ENCODE data around the gene HOXD10. TPM values are rescaled to one million over a fixed set of nuclear protein-coding genes. Genes with fewer than 3 reads are reported as not detected.

Gene HOXD10
- total RNA-seq, 1 experiment from 2014 or later: 88.6 TPM

DNA sequence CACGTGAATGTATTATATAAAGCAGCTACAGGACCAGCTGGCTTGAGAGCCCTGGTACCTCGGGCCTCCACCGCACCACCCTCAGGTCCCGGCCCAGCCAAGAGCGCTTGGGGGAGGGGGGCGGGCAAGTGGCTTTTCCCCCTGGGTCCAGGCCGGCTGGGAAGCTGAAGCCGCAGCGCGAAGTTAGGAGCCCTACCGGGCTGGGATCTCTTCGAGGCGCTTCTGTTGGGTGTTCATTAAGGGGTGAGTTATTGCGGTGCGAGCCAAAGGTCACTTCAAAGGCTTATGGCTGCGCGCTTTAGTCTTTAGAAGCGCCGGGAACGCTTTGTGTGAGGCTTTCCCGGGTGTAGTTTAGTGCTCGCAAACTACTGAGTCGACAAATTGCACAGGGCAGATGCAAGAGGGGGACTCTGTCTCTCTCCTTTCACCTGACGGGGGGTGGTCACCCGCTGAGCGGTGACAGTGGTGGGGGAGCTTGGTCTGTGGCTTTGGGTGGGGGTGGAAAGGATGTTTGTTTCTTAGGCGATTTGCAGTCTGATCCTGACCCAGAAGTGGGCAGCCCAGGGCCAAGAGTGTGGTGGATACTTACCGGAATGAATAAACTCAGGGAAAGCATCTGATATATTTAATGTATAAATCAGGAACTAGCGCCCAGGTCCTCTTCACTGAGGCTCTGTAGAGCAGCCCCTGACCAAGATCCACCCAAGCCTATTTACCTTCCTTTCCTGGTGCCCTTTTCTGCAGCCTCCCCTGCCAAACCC lies 46.5 kb downstream of the HOXD10 start:
- intact Hi-C loops (cut with micrococcal nuclease; ENCODE audit: unreplicated experiment): no loop called here
- H3K9me3 ChIP-seq (ENCODE audit: low read depth, low read length, poor library complexity, severe bottlenecking): no peaks in the 10 kb centered on the region
- peaks cover 17% of the 10 kb centered on the region for H3K4me1 ChIP-seq (ENCODE audit: insufficient read depth, low read length, poor library complexity, severe bottlenecking)
- ChIA-PET CTCF (no interaction called here), POLR2A (ENCODE audit: low non-redundant PET) (no interaction called here)
- no peak overlapping the region for H3K27ac ChIP-seq (ENCODE audit: low read depth, low read length, poor library complexity, severe bottlenecking)
- H3K27me3 ChIP-seq (replicated peaks; ENCODE audit: insufficient read depth, low read depth, low read length, poor library complexity): no peaks in the 10 kb centered on the region
- no peak overlapping the region for H3K4me3 ChIP-seq (ENCODE audit: low read depth, low read length, poor library complexity, severe bottlenecking)
- BruUV-seq (replicated peaks): no TSS peak
- no peak for DNase-seq (ENCODE audit: low spot score)
- H3K36me3 ChIP-seq (ENCODE audit: insufficient read depth, low read length, poor library complexity, severe bottlenecking): peaks cover 10% of the 10 kb centered on the region
- TF ChIP-seq, protein P1, sequence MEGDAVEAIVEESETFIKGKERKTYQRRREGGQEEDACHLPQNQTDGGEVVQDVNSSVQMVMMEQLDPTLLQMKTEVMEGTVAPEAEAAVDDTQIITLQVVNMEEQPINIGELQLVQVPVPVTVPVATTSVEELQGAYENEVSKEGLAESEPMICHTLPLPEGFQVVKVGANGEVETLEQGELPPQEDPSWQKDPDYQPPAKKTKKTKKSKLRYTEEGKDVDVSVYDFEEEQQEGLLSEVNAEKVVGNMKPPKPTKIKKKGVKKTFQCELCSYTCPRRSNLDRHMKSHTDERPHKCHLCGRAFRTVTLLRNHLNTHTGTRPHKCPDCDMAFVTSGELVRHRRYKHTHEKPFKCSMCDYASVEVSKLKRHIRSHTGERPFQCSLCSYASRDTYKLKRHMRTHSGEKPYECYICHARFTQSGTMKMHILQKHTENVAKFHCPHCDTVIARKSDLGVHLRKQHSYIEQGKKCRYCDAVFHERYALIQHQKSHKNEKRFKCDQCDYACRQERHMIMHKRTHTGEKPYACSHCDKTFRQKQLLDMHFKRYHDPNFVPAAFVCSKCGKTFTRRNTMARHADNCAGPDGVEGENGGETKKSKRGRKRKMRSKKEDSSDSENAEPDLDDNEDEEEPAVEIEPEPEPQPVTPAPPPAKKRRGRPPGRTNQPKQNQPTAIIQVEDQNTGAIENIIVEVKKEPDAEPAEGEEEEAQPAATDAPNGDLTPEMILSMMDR (conservative IDR thresholded peaks at IDR 0.05; ENCODE audit: low read depth, low read length): no peak
- no peak for TF ChIP-seq EZH2 (IDR thresholded peaks at IDR 0.05; ENCODE audit: borderline replicate concordance, low read depth, low read length, poor library complexity, severe bottlenecking)

DNA sequence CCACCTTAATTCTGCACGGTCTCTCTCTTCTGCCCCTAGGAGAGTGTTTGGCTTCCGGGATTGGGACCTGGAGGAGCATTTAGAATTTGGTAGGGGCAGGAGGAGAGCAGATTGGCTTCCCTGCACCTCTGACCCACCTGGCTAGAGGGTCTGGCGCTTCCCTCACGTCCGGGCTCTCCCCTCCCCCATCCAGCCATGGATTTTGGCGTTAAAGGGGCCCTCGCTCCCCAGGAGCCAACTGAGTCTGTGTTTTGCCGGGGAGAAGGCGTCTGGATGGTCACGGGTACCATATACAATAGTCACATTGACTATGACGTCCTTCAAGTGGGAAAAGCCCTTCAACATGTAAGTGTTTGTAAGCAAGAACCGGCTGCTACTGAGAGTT lies 47.1 kb downstream of the HOXD10 start:
- intact Hi-C loops (cut with micrococcal nuclease; ENCODE audit: unreplicated experiment): no loop called here
- ChIA-PET POLR2A (ENCODE audit: low non-redundant PET) (no interaction called here), CTCF (no interaction called here)
- no peak for DNase-seq (ENCODE audit: low spot score)
- Histone ChIP-seq H3K4me3 (ENCODE audit: low read depth, low read length, poor library complexity, severe bottlenecking) (no peak overlapping the region), H3K4me1 (ENCODE audit: insufficient read depth, low read length, poor library complexity, severe bottlenecking) (peaks cover 13% of the 10 kb centered on the region), H3K27ac (ENCODE audit: low read depth, low read length, poor library complexity, severe bottlenecking) (no peak overlapping the region), H3K9me3 (ENCODE audit: low read depth, low read length, poor library complexity, severe bottlenecking) (no peaks in the 10 kb centered on the region), H3K27me3 (replicated peaks; ENCODE audit: insufficient read depth, low read depth, low read length, poor library complexity) (no peaks in the 10 kb centered on the region), H3K36me3 (ENCODE audit: insufficient read depth, low read length, poor library complexity, severe bottlenecking) (peaks cover 10% of the 10 kb centered on the region)
- no TSS peak for BruUV-seq (replicated peaks)
- TF ChIP-seq, protein P1 (conservative IDR thresholded peaks at IDR 0.05; ENCODE audit: low read depth, low read length): no peak
- TF ChIP-seq EZH2 (IDR thresholded peaks at IDR 0.05; ENCODE audit: borderline replicate concordance, low read depth, low read length, poor library complexity, severe bottlenecking): no peak

DNA sequence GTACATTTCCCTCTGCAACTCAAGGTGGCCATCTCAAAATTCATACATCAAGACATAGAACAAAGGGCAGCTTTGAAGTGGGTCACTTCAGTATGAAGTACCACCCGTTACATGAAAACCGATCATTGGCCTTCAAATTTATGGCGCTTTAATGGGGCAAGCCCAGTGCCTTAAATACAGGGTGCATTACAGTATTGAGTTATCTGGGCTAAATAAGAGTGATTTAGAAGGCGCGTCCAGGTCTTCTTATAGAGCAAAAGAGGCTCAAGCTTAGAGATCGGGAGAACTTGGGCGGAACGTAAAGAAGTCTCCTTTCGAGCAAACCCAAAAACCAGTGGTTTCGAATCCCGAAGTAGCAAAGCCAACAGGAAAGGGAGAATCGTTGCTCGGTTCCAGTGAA lies 47.6 kb downstream of the HOXD10 start:
- peaks cover 10% of the 10 kb centered on the region for H3K36me3 ChIP-seq (ENCODE audit: insufficient read depth, low read length, poor library complexity, severe bottlenecking)
- H3K27ac ChIP-seq (ENCODE audit: low read depth, low read length, poor library complexity, severe bottlenecking): no peak overlapping the region
- no peak overlapping the region for H3K4me3 ChIP-seq (ENCODE audit: low read depth, low read length, poor library complexity, severe bottlenecking)
- CTCF ChIA-PET: no interaction called here
- DNase-seq (ENCODE audit: low spot score): no peak
- H3K9me3 ChIP-seq (ENCODE audit: low read depth, low read length, poor library complexity, severe bottlenecking): no peaks in the 10 kb centered on the region
- TF ChIP-seq, protein P1 (conservative IDR thresholded peaks at IDR 0.05; ENCODE audit: low read depth, low read length): no peak
- TF ChIP-seq EZH2 (IDR thresholded peaks at IDR 0.05; ENCODE audit: borderline replicate concordance, low read depth, low read length, poor library complexity, severe bottlenecking): no peak
- no peaks in the 10 kb centered on the region for H3K27me3 ChIP-seq (replicated peaks; ENCODE audit: insufficient read depth, low read depth, low read length, poor library complexity)
- no TSS peak for BruUV-seq (replicated peaks)
- POLR2A ChIA-PET (ENCODE audit: low non-redundant PET): no interaction called here
- H3K4me1 ChIP-seq (ENCODE audit: insufficient read depth, low read length, poor library complexity, severe bottlenecking): peaks cover 8% of the 10 kb centered on the region
- intact Hi-C loops (cut with micrococcal nuclease; ENCODE audit: unreplicated experiment): no loop called here
